Activated CD4-positive, alpha-beta T cell treated with anti-CD3 and anti-CD28 coated beads, Interleukin-2, amount 10 ng/mL, durations not matched to agents 7 days and 5 days (primary cell): ENCODE data around the gene MKLN1. TPM values are rescaled to one million over a fixed set of nuclear protein-coding genes. Genes with fewer than 3 reads are reported as not detected.
"Not testable (repeated sequence)": the region's sequence is repeated elsewhere in the genome, so short reads cannot be mapped to it uniquely, and the experiment has no call there.

ENCODE experiments used
- CTCF ChIA-PET: fragments of 350-600 bp; sonication (Branson Sonifier 250); formaldehyde crosslinking; loops from one replicate; lab custom pipeline; 2021; ENCODE audit warnings: antibody characterized with exemption; lab: Charles Lee
- POLR2A ChIA-PET: fragments of 350-600 bp; sonication (Branson Sonifier 250); formaldehyde crosslinking; loops from one replicate; lab custom pipeline; 2021; ENCODE audit warnings: antibody characterized with exemption; lab: Charles Lee
- DNase-seq: peaks from one replicate; pipeline ENCODE4 v3.0.0-alpha.2; 2020
- H3K27ac Mint-ChIP-seq: one replicate; pipeline ENCODE4 v1.8.0; 2021; ENCODE audit warnings: mild to moderate bottlenecking, moderate library complexity, mixed read lengths
- H3K27me3 Mint-ChIP-seq: one replicate; pipeline ENCODE4 v1.8.0; 2021; ENCODE audit warnings: mixed read lengths
- H3K36me3 Mint-ChIP-seq: one replicate; pipeline ENCODE4 v1.8.0; 2021; ENCODE audit warnings: low read depth, mixed read lengths
- H3K4me1 Mint-ChIP-seq: one replicate; pipeline ENCODE4 v1.8.0; 2021; ENCODE audit warnings: mixed read lengths
- H3K4me3 Mint-ChIP-seq: one replicate; pipeline ENCODE4 v1.8.0; 2021; ENCODE audit warnings: mild to moderate bottlenecking, moderate library complexity, mixed read lengths
- H3K9me3 Mint-ChIP-seq: one replicate; pipeline ENCODE4 v1.8.0; 2021; ENCODE audit warnings: mixed read lengths
- total RNA-seq, 2 experiments: library from RNA; stranded (reverse); gene quantifications; one replicate each; pipeline ENCODE4 v1.2.3, GENCODE V29; 2021

The MKLN1 gene
- total RNA-seq, 2 experiments from 2014 or later = 36.8 to 40.1 TPM

- Mint-ChIP-seq H3K4me3 (no peak overlapping the region), H3K36me3 (peaks cover 16% of the 10 kb centered on the region), H3K9me3 (no peaks in the 10 kb centered on the region), H3K27me3 (no peaks in the 10 kb centered on the region), H3K4me1 (peaks cover 5% of the 10 kb centered on the region), H3K27ac (no peak overlapping the region)
- no peak for DNase-seq
- ChIA-PET POLR2A (no interaction called here), CTCF (interaction anchor here (0.7 kb wide), 1 partner anchor 152 kb away, joined by 3 read pairs; no protein-coding TSS in a partner anchor)
Measured at GRCh38 chr7:131390275-131390674, 62.6 kb downstream of the MKLN1 start.

- CTCF ChIA-PET = interaction anchor here (1.2 kb wide), 1 partner anchor 10 kb away, joined by 3 read pairs; no protein-coding TSS in a partner anchor
- no peaks in the 10 kb centered on the region for H3K9me3 Mint-ChIP-seq
- H3K36me3 Mint-ChIP-seq = peaks cover 15% of the 10 kb centered on the region
- H3K27me3 Mint-ChIP-seq = no peaks in the 10 kb centered on the region
- H3K4me3 Mint-ChIP-seq = no peak overlapping the region
- no peak overlapping the region for H3K27ac Mint-ChIP-seq
- POLR2A ChIA-PET = interaction anchor here (0.6 kb wide), 1 partner anchor 85 kb away, joined by 3 read pairs; no protein-coding TSS in a partner anchor
- peaks cover 5% of the 10 kb centered on the region for H3K4me1 Mint-ChIP-seq
- DNase-seq = no peak
Measured at GRCh38 chr7:131391145-131391544, 63.5 kb downstream of the MKLN1 start.

- no peak for DNase-seq
- no peak overlapping the region for H3K27ac Mint-ChIP-seq
- no peaks in the 10 kb centered on the region for H3K27me3 Mint-ChIP-seq
- ChIA-PET CTCF (interaction anchor here (0.9 to 1.1 kb wide), 2 partner anchors 9 to 44 kb away, joined by 3 to 4 read pairs; no protein-coding TSS in a partner anchor), POLR2A (no interaction called here)
- peaks cover 52% of the 10 kb centered on the region for H3K36me3 Mint-ChIP-seq
- peaks cover 12% of the 10 kb centered on the region for H3K9me3 Mint-ChIP-seq
- H3K4me1 Mint-ChIP-seq = peaks cover 2% of the 10 kb centered on the region
- H3K4me3 Mint-ChIP-seq = no peak overlapping the region
Measured at GRCh38 chr7:131400681-131401176, 73.1 kb downstream of the MKLN1 start.

GRCh38 chr7:131401194-131401593 is 73.5 kb downstream of the MKLN1 start:
- H3K27ac Mint-ChIP-seq = no peak overlapping the region
- POLR2A ChIA-PET = no interaction called here
- no peak for DNase-seq
- H3K27me3 Mint-ChIP-seq = no peaks in the 10 kb centered on the region
- CTCF ChIA-PET = interaction anchor here (0.9 to 1.1 kb wide), 2 partner anchors 10 to 43 kb away, joined by 3 to 4 read pairs; no protein-coding TSS in a partner anchor
- peaks cover 52% of the 10 kb centered on the region for H3K36me3 Mint-ChIP-seq
- H3K9me3 Mint-ChIP-seq = peaks cover 12% of the 10 kb centered on the region
- no peak overlapping the region for H3K4me3 Mint-ChIP-seq
- peaks cover 2% of the 10 kb centered on the region for H3K4me1 Mint-ChIP-seq

GRCh38 chr7:131403322-131403721 is 75.6 kb downstream of the MKLN1 start:
- Mint-ChIP-seq H3K4me1 (peaks cover 4% of the 10 kb centered on the region), H3K4me3 (no peak overlapping the region), H3K36me3 (peaks cover 54% of the 10 kb centered on the region)

GRCh38 chr7:131404226-131404911 is 76.7 kb downstream of the MKLN1 start:
- Mint-ChIP-seq H3K9me3 (peaks cover 12% of the 10 kb centered on the region), H3K27me3 (no peaks in the 10 kb centered on the region), H3K4me1 (peaks cover 4% of the 10 kb centered on the region), H3K4me3 (no peak overlapping the region), H3K27ac (no peak overlapping the region), H3K36me3 (peaks cover 51% of the 10 kb centered on the region)
- CTCF ChIA-PET = no interaction called here
- POLR2A ChIA-PET = no interaction called here
- DNase-seq = no peak

More at GRCh38 chr7:131403322-131403721, 75.6 kb downstream of the MKLN1 start:
- Mint-ChIP-seq H3K27ac (no peak overlapping the region), H3K27me3 (no peaks in the 10 kb centered on the region), H3K9me3 (peaks cover 12% of the 10 kb centered on the region)
- ChIA-PET CTCF (no interaction called here), POLR2A (no interaction called here)
- DNase-seq = no peak

- no peaks in the 10 kb centered on the region for H3K27me3 Mint-ChIP-seq
- POLR2A ChIA-PET = no interaction called here
- no peaks in the 10 kb centered on the region for H3K9me3 Mint-ChIP-seq
- no peak overlapping the region for H3K4me3 Mint-ChIP-seq
- no peak overlapping the region for H3K27ac Mint-ChIP-seq
- DNase-seq = no peak
- H3K4me1 Mint-ChIP-seq = peaks cover 2% of the 10 kb centered on the region
- CTCF ChIA-PET = no interaction called here
- H3K36me3 Mint-ChIP-seq = peaks cover 18% of the 10 kb centered on the region
Measured at GRCh38 chr7:131409129-131409766, 81.6 kb downstream of the MKLN1 start.

- ChIA-PET POLR2A (no interaction called here), CTCF (interaction anchor here (1.3 kb wide), 1 partner anchor 25 kb away, joined by 3 read pairs; no protein-coding TSS in a partner anchor)
- Mint-ChIP-seq H3K9me3 (no peaks in the 10 kb centered on the region), H3K4me3 (no peak overlapping the region), H3K36me3 (peaks cover 20% of the 10 kb centered on the region), H3K27ac (no peak overlapping the region), H3K27me3 (no peaks in the 10 kb centered on the region), H3K4me1 (peaks cover 2% of the 10 kb centered on the region)
- no peak for DNase-seq
Measured at GRCh38 chr7:131412031-131412430, 84.4 kb downstream of the MKLN1 start.

GRCh38 chr7:131413711-131414110 is 86.0 kb downstream of the MKLN1 start:
- ChIA-PET POLR2A (no interaction called here), CTCF (no interaction called here)
- Mint-ChIP-seq H3K27me3 (no peaks in the 10 kb centered on the region), H3K4me1 (no peaks in the 10 kb centered on the region), H3K9me3 (no peaks in the 10 kb centered on the region), H3K27ac (no peak overlapping the region), H3K36me3 (peaks cover 24% of the 10 kb centered on the region), H3K4me3 (no peak overlapping the region)
- DNase-seq = no peak

- CTCF ChIA-PET = interaction anchor here (0.9 kb wide), 1 partner anchor 15 kb away, joined by 3 read pairs; no protein-coding TSS in a partner anchor
- H3K4me3 Mint-ChIP-seq = no peak overlapping the region
- DNase-seq = peak; percentile 41
- POLR2A ChIA-PET = no interaction called here
- H3K4me1 Mint-ChIP-seq = no peaks in the 10 kb centered on the region
- no peaks in the 10 kb centered on the region for H3K27me3 Mint-ChIP-seq
- peaks cover 8% of the 10 kb centered on the region for H3K36me3 Mint-ChIP-seq
- H3K27ac Mint-ChIP-seq = no peak overlapping the region
- H3K9me3 Mint-ChIP-seq = no peaks in the 10 kb centered on the region
Measured at GRCh38 chr7:131424219-131424822, 96.6 kb downstream of the MKLN1 start.

GRCh38 chr7:131425992-131426391 is 98.3 kb downstream of the MKLN1 start:
- CTCF ChIA-PET = interaction anchor here (0.5 kb wide), 1 partner anchor 120 kb away, joined by 3 read pairs; no protein-coding TSS in a partner anchor
- Mint-ChIP-seq H3K4me1 (no peaks in the 10 kb centered on the region), H3K9me3 (no peaks in the 10 kb centered on the region), H3K27ac (no peak overlapping the region), H3K4me3 (no peak overlapping the region), H3K36me3 (peaks cover 6% of the 10 kb centered on the region), H3K27me3 (no peaks in the 10 kb centered on the region)
- no peak for DNase-seq
- POLR2A ChIA-PET = no interaction called here

GRCh38 chr7:131430826-131431225 is 103.2 kb downstream of the MKLN1 start:
- H3K9me3 Mint-ChIP-seq, H3K27me3 Mint-ChIP-seq, H3K27ac Mint-ChIP-seq, DNase-seq, H3K4me1 Mint-ChIP-seq, CTCF ChIA-PET, POLR2A ChIA-PET, H3K4me3 Mint-ChIP-seq: not testable (repeated sequence)
- peaks cover 19% of the 10 kb centered on the region for H3K36me3 Mint-ChIP-seq
